Naive B cell (primary cell): Measurements from ENCODE around the gene SERPINA1. TPM values are rescaled to one million over a fixed set of nuclear protein-coding genes. Genes with fewer than 3 reads are reported as not detected.
A peak's percentile ranks its signal among the peaks of the same experiment; 100 is the strongest.

ENCODE experiments used
- ATAC-seq, 2 donors: fragments of 150-1000 bp; cut with Tn5 transposase; 2 replicates each; pipeline ENCODE4 v1.10.0; 2021; ENCODE audit warnings: low read depth in 2 of 2, mild to moderate bottlenecking in 2 of 2, moderate library complexity in 2 of 2
- DNase-seq: peaks from one replicate; pipeline ENCODE4 v3.0.0; 2022
- H3K27ac Mint-ChIP-seq, 6 donors: one replicate each; pipeline ENCODE4 v1.8.0; 2020 to 2022; ENCODE audit warnings: mild to moderate bottlenecking in 6 of 6, mixed read lengths in 6 of 6, moderate library complexity in 5 of 6, inconsistent platforms in 2 of 6
- H3K27me3 Mint-ChIP-seq, 3 donors: one replicate each; pipeline ENCODE4 v1.8.0; 2021 to 2022; ENCODE audit warnings: mixed read lengths in 3 of 3, mild to moderate bottlenecking in 1 of 3
- H3K36me3 Mint-ChIP-seq, 2 donors: one replicate each; pipeline ENCODE4 v1.8.0; 2020 to 2022; ENCODE audit warnings: mixed read lengths in 2 of 2, inconsistent platforms in 1 of 2, mild to moderate bottlenecking in 1 of 2
- H3K4me1 Mint-ChIP-seq, 3 donors: one replicate each; pipeline ENCODE4 v1.8.0; 2020 to 2022; ENCODE audit warnings: mixed read lengths in 3 of 3, inconsistent platforms in 1 of 3, mild to moderate bottlenecking in 1 of 3, moderate library complexity in 1 of 3
- H3K4me3 Mint-ChIP-seq, 8 donors: one replicate each; pipeline ENCODE4 v1.8.0; 2020 to 2022; ENCODE audit warnings: mild to moderate bottlenecking in 8 of 8, mixed read lengths in 8 of 8, moderate library complexity in 8 of 8, inconsistent platforms in 2 of 8
- H3K9me3 Mint-ChIP-seq, 7 donors: one replicate each; pipeline ENCODE4 v1.8.0; 2020 to 2022; ENCODE audit warnings: mixed read lengths in 7 of 7, mild to moderate bottlenecking in 5 of 7, inconsistent platforms in 2 of 7, moderate library complexity in 1 of 7
- polyA plus RNA-seq, 6 donors: library from polyadenylated mRNA; unstranded; fragments of 300-500 nt; fragmentation: Illumina TruSeq; gene quantifications; one replicate each; pipeline ENCODE4 v1.2.3, GENCODE V29; 2021; ENCODE audit warnings: low read depth in 6 of 6

The SERPINA1 gene
- polyA plus RNA-seq, 6 donors from 2014 or later: 0.20 to 9.5 (median 2.1) TPM

DNA sequence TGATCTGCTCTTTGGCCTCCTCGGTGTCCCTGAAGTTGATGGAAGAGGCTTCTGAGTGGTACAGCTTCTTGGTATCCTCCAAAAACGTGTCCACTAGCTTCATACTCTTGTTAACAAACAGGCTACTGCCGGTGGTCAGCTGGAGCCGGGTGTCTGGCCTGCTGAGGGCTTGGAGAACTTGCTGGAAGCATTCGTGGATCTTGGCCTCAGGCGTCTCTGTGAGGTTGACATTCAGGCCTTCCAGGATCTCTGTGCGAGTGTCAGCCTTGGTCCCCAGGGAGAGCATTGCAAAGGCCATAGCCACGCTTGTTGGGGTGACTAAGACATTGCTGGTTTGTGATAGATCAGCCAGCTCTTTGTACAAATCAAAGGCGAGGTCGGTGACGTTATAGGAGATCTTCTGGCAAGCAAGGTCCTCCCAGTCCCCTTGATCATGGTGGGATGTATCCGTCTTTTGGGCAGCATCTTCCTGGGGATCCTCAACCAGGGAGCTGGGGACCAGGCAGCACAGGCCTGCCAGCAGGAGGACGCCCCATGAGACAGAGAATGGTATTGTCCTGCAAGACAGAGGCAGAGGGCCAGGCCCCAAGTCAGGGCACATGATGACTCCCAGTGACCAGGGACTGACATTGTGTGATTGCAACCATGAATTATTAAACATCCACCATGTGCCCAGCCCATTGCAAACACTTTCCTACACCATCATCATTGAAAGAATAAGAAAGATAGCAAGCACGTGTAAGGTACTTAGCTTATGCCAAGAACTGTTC, 22.1 kb downstream of the SERPINA1 start, which contains the start of gene SERPINA2:
SERPINA2 (minus strand) TSS at position 553 of the 770 bp plus-strand sequence.
- no peaks in the 10 kb centered on the region for H3K4me1 Mint-ChIP-seq
- no peak within 1 kb of the TSS for H3K4me3 Mint-ChIP-seq
- H3K27ac Mint-ChIP-seq: no peak within 1 kb of the TSS
- ATAC-seq (no peak), DNase-seq (no peak)
- H3K36me3 Mint-ChIP-seq: no peaks in the 10 kb centered on the region
- peaks cover 8 to 18% (median 13%) of the 10 kb centered on the region in 3 donors for H3K27me3 Mint-ChIP-seq
- peaks cover 0 to 4% (median 0%) of the 10 kb centered on the region in 7 donors for H3K9me3 Mint-ChIP-seq

DNA sequence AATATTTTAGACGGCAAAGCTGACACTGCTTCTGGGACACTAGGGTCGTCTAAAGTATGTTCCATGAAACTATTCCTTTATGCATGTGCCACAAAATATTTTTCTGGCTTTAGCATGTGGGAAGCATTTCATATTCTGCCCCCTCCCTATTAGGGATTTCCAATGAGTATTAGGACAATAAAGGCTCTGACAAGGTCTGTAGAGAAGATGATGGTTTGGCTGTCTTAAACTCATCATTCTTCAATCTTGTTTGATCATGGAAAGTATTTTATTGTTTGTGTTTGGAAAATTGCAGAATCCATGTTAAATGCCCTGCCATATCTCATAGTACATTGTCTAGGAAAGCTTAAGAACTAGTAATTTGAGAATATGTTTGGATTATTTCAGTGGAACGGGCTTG, 22.8 kb downstream of the SERPINA1 start:
- H3K36me3 Mint-ChIP-seq: no peaks in the 10 kb centered on the region
- peaks cover 9 to 21% (median 12%) of the 10 kb centered on the region in 3 donors for H3K27me3 Mint-ChIP-seq
- H3K27ac Mint-ChIP-seq: no peak overlapping the region
- H3K4me3 Mint-ChIP-seq: no peak overlapping the region
- no peak for ATAC-seq
- peaks cover 0 to 4% (median 0%) of the 10 kb centered on the region in 7 donors for H3K9me3 Mint-ChIP-seq
- H3K4me1 Mint-ChIP-seq: no peaks in the 10 kb centered on the region
- no peak for DNase-seq

DNA sequence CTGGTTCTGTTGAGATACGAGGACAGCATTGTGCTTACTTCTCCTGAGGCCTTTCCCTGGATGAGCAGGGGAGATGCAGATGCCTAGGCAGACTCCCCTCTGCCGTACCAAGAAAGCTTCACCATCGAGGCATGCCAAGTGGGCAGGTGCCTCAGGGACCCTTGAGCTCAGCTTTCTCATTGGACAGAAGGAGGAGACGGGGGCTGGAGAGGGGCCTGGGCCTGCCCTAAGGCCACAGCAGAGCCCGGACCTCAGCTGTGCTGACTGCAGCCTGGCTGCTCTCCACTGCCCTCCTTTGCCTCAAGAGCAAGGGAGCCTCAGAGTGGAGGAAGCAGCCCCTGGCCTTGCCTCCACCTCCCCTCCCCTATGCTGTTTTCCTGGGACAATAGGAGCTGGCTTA, 23.4 kb downstream of the SERPINA1 start:
- Mint-ChIP-seq H3K4me3 (no peak overlapping the region), H3K4me1 (no peaks in the 10 kb centered on the region), H3K27me3 (peaks cover 12 to 24% (median 18%) of the 10 kb centered on the region in 3 donors), H3K36me3 (no peaks in the 10 kb centered on the region), H3K9me3 (peaks cover 0 to 4% (median 0%) of the 10 kb centered on the region in 7 donors), H3K27ac (no peak overlapping the region)
- DNase-seq: no peak
- no peak for ATAC-seq

DNA sequence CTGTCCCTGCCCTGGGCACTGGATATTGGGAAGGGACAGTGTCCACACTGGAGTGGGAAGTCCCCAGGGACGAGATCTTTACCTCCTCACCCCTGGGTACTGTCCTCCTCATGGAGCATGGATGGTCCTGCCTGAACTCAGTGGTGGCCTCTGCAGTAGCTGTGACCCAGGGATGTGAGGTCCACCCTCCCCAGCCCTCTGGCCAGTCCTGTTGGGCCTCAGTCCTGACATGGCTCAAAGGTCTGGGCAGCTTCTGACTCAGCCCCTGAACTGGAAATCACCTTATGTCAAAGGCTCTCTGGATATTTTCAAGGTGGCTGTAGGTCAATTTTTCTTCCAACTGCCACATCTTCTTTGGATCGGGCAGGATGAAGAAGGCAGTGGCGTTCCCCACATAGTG, 24.4 kb downstream of the SERPINA1 start:
- H3K27me3 Mint-ChIP-seq: peaks cover 12 to 31% (median 19%) of the 10 kb centered on the region in 3 donors
- H3K27ac Mint-ChIP-seq: peak overlapping the region in 1 of 6 donors; percentile 77
- no peaks in the 10 kb centered on the region for H3K4me1 Mint-ChIP-seq
- DNase-seq (no peak), ATAC-seq (no peak)
- no peak overlapping the region for H3K4me3 Mint-ChIP-seq
- H3K36me3 Mint-ChIP-seq: no peaks in the 10 kb centered on the region
- peaks cover 0 to 4% (median 0%) of the 10 kb centered on the region in 7 donors for H3K9me3 Mint-ChIP-seq

DNA sequence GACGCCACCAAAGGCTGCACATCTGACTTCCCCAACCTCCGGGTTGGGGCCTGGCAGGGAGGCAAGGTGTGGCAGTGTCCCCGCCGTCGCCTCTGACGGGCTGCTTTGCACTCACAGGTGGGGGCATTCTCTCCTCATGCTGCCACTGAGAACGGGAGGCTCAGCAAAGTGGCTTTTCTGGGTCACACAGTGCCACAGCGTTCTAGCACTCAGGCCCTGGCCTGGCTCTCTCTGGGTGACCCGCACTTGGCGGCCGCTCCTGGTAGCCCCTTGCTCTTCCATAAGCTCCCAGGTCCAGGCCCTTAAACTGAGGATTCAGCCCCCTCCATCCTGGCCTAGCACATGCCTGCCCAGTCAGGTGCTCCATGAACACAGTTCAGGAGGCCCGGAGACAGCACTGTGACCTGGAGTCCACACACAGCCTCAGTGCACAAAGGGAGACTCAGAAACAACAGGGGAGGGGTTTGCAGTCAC, 25.2 kb downstream of the SERPINA1 start:
- Mint-ChIP-seq H3K4me1 (no peaks in the 10 kb centered on the region), H3K36me3 (no peaks in the 10 kb centered on the region), H3K27me3 (peaks cover 18 to 31% (median 19%) of the 10 kb centered on the region in 3 donors), H3K4me3 (peak overlapping the region in 1 of 8 donors; percentile 59), H3K27ac (no peak overlapping the region), H3K9me3 (peaks cover 0 to 4% (median 0%) of the 10 kb centered on the region in 7 donors)
- ATAC-seq (no peak), DNase-seq (no peak)

DNA sequence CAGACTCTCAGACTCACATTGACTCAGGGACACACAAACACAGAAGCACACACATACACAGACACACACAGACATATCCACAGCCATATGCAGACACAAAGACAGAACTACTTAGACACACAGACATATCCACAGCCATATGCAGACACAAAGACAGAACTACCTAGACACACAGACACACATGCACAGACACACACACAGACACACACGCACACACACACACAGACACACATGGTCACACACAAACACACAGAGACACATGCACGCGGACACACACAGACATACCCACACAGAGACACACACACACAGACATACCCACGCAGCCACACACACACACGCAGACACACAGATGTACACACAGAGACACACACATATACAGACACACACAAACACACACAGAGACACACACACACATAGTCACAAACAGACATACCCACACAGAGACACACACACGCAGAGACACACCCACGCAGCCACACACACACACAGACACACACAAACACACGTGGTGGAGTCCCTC, 25.7 kb downstream of the SERPINA1 start:
- H3K36me3 Mint-ChIP-seq: no peaks in the 10 kb centered on the region

DNA sequence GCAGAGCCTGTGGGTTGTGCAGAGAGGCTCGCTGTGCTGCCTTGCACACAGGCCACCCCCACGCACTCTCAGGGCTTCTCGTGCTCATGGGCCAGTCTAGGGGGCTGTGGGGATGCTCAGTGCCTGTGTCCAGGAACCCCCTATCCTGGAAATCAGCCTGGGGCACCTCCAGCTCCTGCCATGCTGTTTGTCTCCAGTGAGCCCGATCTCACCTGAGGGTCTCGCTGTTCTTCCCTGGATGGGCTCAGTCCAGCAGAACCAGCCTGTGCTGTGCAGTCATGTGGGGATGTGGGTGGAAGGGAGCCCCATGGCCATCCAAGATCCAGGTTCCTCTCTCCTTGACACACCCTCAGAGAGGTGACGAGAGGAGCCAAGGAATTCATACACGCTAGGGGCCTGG, 26.7 kb downstream of the SERPINA1 start:
- no peak for ATAC-seq
- peaks cover 18 to 34% (median 27%) of the 10 kb centered on the region in 3 donors for H3K27me3 Mint-ChIP-seq
- no peaks in the 10 kb centered on the region for H3K4me1 Mint-ChIP-seq
- peaks cover 0 to 5% (median 0%) of the 10 kb centered on the region in 7 donors for H3K9me3 Mint-ChIP-seq
- peaks cover 0 to 3% of the 10 kb centered on the region in 2 donors for H3K36me3 Mint-ChIP-seq
- H3K4me3 Mint-ChIP-seq: no peak overlapping the region
- no peak for DNase-seq
- H3K27ac Mint-ChIP-seq: no peak overlapping the region

More for the DNA sequence above, 25.7 kb downstream of the SERPINA1 start:
- DNase-seq (no peak), ATAC-seq (no peak)
- Mint-ChIP-seq H3K27ac (peak overlapping the region in 1 of 6 donors; percentile 3), H3K27me3 (peaks cover 18 to 31% (median 24%) of the 10 kb centered on the region in 3 donors), H3K9me3 (peaks cover 0 to 4% (median 0%) of the 10 kb centered on the region in 7 donors), H3K4me1 (no peaks in the 10 kb centered on the region), H3K4me3 (no peak overlapping the region)

DNA sequence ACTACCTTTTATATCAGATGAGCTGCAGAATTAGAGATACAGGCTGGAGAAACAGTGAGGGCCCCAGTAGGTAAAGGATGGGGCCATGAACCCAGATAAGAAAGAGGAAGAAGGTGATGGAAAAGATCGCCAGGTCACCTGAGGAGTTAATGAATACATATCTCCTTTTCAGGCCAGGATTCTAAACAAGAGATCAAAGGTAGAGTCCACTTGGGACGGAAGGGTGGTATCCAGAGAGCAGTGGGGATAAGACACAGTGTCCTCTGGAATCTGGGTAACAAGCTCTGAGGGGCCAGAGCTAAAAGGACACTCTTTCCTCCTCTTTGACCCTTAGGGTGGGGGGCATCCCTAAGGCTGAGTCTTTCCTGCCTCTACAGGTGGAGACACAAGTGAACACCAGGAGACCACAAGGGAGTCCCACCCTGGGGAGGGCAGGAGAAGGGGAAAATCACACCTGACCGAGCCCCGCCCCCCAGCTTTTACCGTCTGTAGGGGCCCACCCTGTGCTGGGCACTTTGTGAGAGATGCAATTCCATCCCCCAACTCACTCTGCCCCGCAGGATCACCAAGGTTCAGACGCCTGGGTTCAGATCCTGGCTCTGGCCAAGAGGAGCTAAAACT, 27.3 kb downstream of the SERPINA1 start:
- no peak for DNase-seq
- Mint-ChIP-seq H3K27ac (no peak overlapping the region), H3K27me3 (peaks cover 22 to 40% (median 33%) of the 10 kb centered on the region in 3 donors), H3K9me3 (peaks cover 0 to 10% (median 0%) of the 10 kb centered on the region in 7 donors), H3K4me3 (no peak overlapping the region), H3K36me3 (peaks cover 0 to 7% of the 10 kb centered on the region in 2 donors), H3K4me1 (no peaks in the 10 kb centered on the region)
- no peak for ATAC-seq

DNA sequence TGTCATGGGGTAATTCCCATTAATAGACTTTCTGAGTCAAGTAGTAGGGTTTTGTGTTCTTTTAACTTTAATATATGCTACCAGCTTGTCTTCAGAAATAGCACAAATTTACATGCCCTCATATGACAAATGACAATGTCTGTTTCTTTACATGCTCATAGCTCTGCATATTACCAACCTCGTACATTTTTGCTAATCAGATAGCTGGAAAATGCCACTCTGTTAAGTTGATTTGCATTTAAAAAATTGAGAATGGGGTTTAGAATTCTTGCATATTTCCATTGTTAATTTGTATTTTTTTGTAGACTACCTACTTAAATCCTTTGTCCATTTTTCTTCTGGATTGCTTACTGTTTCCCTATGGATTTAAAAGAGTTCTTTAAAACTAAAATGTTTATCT, 31.2 kb downstream of the SERPINA1 start:
- peaks cover 27 to 30% (median 30%) of the 10 kb centered on the region in 3 donors for H3K27me3 Mint-ChIP-seq
- DNase-seq (no peak), ATAC-seq (no peak)
- no peak overlapping the region for H3K27ac Mint-ChIP-seq
- H3K4me3 Mint-ChIP-seq: no peak overlapping the region
- H3K36me3 Mint-ChIP-seq: peaks cover under 1 to 7% of the 10 kb centered on the region in 2 donors
- H3K9me3 Mint-ChIP-seq: peaks cover 0 to 8% (median 4%) of the 10 kb centered on the region in 7 donors
- no peaks in the 10 kb centered on the region for H3K4me1 Mint-ChIP-seq

DNA sequence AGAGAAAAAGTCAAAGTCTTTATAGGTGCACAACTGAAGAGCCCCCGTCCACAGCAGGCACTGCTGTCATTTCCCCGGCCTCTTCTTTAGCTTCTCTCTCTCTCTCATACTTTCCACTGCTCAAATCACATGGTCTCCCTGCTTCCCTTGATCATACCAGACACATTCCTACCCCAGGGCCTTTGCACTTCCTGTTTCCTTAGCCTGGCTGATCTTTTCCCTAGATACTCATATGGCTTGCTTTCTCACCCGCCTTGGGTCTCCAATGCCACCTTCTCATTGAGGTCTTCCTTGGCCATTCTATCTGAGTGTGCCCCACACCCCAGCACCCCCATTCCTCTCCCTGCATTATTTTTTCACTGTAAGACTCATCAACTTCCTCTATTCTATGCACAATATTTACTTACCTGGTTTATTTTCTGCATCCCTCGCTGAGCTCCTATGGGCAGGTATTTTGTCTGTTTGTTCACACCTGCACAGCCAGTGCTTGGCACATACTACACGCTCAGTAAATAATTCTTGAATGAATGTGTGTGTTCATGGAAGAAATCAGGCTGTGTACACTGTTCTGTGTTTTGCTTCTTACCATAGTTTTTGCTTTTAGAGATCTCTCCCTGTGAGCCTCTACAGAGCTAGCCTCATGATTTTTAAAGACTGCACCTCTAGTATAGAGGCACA, 31.9 kb downstream of the SERPINA1 start:
- DNase-seq: no peak
- Mint-ChIP-seq H3K27ac (no peak overlapping the region), H3K36me3 (peaks cover 4 to 7% of the 10 kb centered on the region in 2 donors), H3K4me1 (no peaks in the 10 kb centered on the region), H3K27me3 (peaks cover 32 to 34% (median 32%) of the 10 kb centered on the region in 3 donors), H3K4me3 (no peak overlapping the region), H3K9me3 (peaks cover 3 to 14% (median 5%) of the 10 kb centered on the region in 7 donors)
- no peak for ATAC-seq

DNA sequence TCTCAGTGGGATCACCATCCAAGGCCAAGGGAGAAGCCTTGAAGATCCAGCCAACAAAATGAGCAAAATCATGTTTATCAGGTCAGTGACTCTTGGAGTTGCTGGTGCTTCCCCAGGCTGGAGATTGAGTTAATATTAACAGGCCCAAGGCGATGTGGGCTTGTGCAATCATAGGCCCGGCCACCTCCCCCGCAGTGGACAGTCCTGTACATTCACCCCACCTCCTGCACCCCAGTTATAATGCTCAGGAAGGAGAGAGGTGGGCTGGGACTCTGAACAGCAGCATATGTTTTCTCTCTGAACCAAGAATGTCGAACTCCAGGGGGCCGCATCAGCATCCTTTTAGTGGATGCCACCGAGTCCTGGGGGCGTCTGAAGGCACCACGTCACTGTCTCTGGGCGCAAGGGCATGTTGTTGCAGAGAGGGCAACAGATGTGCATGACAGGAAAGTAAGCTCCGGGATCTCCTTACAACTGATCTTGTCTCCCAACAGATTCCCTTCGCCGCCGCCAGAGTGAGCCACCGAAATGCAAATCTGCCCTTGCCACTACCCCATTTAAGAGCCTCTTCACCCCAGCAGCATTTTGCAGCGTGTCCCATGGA, 33.1 kb downstream of the SERPINA1 start:
- H3K4me1 Mint-ChIP-seq: no peaks in the 10 kb centered on the region
- H3K27me3 Mint-ChIP-seq: peaks cover 26 to 34% (median 31%) of the 10 kb centered on the region in 3 donors
- H3K36me3 Mint-ChIP-seq: peaks cover 4 to 7% of the 10 kb centered on the region in 2 donors
- H3K27ac Mint-ChIP-seq: no peak overlapping the region
- ATAC-seq (no peak), DNase-seq (no peak)
- peaks cover 3 to 17% (median 6%) of the 10 kb centered on the region in 7 donors for H3K9me3 Mint-ChIP-seq
- H3K4me3 Mint-ChIP-seq: no peak overlapping the region

DNA sequence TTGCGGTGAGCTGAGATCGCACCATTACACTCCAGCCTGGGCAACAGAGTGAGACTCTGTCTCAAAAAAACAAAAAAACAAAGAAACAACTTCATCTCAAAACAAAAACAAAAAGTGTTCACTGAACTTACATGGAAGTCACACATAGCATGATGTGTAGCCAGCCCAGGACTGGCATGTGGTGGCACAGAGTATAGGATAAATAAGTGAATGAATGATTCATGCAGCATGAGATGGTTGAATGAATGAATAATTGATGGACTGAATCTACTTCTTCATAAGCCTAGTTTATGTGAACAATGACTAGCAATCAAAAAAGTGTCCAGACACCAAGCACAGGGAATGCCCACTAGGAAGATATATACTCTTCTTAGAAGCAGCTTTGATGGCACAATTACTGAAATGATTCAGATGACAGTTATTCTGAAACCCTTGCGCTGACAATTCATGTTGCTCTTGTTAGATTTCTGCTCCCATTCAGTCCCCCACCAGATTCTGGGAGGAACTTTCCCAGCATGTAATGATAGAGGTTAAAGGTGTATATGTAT, 33.7 kb downstream of the SERPINA1 start:
- Mint-ChIP-seq H3K27ac (no peak overlapping the region), H3K9me3 (peaks cover 3 to 17% (median 6%) of the 10 kb centered on the region in 7 donors), H3K36me3 (peaks cover 4 to 7% of the 10 kb centered on the region in 2 donors), H3K27me3 (peaks cover 22 to 36% (median 28%) of the 10 kb centered on the region in 3 donors), H3K4me1 (no peaks in the 10 kb centered on the region), H3K4me3 (no peak overlapping the region)
- no peak for DNase-seq
- no peak for ATAC-seq
